Activated CD4-positive, alpha-beta T cell treated with anti-CD3 and anti-CD28 coated beads for 24 hours (primary cell): Measurements from ENCODE around the gene KYNU.
"Not testable (repeated sequence)": the region's sequence is repeated elsewhere in the genome, so short reads cannot be mapped to it uniquely, and the experiment has no call there.

Source experiments
- DNase-seq, 2 donors: peaks; one replicate each; pipeline ENCODE4 v3.0.0-alpha.2; 2020; ENCODE audit warnings: low read depth in 2 of 2

KYNU gene

DNA sequence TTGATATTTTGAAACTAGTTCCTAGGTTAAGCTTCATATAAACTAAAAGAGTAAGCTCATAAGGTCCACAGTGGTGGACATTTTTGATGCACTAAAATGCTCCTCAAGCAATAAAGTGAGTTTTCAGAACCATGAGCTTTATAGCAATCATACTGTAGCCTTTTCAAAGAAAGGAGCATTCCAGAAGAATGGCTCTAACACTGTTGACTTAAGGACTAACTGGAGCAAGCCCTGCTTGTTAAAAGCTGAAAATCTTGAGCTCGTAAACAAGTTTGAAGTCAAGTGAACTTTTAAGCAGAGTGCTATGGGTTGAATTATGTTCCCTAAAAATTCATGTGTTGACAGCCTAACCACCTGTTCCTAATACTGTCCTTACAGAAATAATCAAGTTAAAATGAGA lies 38.0 kb downstream of the KYNU start:
- DNase-seq, result no peak

DNA sequence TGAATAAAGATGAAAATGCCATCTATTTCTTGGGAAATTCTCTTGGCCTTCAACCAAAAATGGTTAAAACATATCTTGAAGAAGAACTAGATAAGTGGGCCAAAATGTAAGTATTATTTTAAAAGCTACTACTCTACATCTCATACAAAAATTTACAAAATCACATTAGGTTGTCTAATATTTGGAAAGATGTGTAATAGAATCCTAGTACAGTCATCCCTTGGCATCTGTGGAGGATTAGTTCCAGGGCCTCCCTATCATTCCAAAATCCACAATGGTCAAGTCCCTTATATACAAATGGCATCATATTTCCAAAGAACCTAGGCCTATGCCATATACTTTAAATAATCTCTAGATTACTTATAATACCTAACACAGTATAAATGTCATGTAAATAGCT lies 41.2 kb downstream of the KYNU start:
- DNase-seq, result no peak

DNA sequence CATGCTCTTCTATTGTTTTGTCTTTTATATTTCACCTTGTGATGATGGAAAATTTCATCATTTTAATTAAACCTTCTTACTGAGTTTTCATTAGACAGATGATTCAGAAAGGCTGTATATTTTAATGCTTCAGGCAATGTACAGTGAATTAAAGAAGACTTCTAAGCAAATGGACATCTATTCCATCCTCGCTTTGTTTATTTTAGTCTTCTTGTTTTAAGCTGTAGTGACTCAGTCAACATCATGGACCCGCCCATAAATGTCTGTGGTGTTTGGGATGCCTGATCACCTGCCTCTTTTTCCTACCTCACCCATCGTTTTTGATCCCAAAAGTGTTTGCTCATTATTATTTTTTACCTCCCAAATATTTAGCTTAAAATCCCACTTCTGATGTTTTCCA lies 43.1 kb downstream of the KYNU start:
- DNase-seq, result no peak

DNA sequence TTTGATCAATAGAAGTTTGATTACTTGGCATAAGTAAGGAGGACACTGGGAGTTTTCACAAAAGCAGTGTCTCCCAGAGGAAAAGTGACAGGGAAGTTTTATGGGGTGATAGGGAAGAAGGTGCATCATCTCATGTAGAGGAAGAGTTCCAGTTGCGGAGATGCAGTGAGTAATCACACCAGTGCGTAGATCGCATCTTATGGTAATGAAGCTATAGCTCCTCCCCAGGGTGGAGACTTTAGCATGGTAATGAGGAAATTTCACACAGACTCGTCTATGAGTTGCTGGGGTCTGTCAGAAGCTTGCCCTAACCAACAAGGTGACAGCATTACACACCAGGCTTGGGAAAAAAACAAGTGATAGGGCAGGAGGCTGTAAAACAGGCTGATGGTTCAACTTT lies 49.0 kb downstream of the KYNU start:
- DNase-seq, result no peak

DNA sequence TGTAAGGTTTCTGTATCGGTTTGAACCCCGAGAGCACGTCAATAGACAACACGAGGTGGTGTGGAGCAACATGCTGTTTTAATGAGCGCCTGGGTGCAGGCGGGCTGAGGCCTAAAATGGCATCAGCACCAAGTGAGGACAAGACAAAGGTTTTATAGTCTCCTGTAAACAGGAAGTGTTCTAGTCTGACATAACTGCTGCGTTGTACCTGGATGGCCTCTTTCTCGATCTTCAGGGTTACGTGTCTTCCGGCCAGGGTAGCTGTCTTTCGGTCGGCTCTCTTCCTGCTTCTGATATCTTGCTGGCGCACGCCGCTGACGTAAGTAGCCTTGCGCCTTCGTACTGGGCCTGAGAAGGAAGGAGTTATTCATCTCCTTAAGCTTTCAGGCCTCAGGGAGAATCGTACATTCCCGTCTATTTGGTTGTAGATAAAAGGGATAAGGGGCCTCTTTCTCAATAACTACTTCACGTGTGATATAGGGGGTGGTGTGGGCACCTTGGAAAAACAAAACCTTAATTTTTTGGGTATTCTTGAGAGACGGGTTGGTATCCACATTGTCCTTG lies 53.5 kb downstream of the KYNU start:
- DNase-seq, result no peak

DNA sequence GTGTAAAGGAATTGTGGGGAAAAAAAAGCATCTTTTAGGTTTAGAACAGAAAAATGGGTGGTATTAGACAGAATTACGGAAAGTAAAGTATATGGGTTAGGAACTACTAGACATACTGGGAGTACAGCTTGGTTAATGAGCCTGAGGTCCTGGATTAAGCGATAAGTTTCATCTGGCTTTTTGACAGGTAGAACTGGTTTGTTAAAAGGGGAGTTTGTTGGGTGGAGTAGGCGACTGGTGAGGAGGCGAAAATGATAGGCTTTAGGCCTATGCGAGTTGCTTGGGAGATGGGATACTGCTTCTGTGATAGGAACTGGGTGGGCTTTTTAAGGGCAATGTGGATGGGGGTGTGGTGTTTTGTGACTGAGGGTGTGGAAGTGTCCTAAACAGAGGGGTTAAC lies 56.5 kb downstream of the KYNU start:
- DNase-seq, result no peak

DNA sequence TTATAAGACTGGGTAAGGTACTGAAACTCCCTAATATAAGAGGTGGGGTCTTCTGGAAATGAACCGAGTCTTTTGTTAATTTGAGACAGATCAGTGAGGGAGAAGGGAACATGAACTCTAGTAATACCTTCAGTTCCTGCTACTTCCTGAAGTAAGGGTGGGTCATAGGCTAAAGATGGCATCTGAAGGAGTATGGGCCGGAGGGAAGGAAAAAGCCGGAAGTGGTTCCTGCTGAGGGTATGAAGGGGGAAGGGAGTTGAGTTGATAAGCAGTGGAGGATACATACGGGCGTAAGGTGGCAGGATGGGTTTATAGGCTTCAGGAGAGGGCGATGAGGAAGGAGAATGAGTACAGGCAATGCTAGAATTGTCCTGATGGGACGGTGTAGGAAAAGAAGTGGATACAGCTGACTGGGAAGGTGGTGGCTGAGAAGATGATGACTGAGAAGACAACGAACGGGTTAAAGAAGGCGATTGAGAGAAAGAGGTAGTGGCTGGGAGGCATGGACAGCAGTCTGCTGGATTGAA lies 58.2 kb downstream of the KYNU start:
- no peak for DNase-seq

DNA sequence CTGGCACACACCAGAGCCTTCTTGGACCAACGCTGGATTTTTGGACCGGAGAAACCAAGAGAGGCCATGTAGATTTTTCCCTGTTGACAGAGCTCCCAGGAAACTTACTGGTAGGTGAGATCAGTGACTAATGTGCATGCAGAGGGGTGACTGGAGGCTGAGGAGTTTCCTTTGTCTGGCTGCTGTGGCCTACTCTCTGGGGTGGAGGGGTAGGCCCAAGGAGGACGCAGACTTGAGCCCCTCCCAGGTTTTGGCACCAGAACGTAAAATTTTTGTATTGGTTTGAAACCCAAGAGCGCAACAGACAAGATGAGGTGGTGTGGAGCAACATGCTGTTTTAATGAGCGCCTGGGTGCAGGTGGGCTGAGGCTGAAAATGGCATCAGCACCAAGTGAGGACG lies 59.2 kb downstream of the KYNU start:
- DNase-seq, result no peak

DNA sequence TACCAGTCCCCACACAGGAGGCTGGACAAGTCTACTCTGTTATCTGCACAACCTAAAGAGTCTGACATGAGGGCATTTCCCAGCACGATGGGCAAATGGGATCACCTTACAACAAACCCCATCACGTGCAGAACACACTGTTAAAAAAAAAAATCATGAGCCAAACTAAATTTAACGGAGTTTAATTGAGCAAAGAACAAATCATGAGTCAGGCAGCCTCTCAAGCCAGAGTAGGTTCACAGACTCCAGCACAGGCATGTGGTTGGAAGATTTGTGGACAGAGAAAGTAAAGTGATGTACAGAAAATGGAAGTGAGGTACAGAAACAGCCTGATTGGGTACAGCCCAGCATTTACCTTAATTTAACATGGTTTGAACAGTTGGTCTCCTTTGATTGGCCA lies 59.9 kb downstream of the KYNU start:
- no peak for DNase-seq

DNA sequence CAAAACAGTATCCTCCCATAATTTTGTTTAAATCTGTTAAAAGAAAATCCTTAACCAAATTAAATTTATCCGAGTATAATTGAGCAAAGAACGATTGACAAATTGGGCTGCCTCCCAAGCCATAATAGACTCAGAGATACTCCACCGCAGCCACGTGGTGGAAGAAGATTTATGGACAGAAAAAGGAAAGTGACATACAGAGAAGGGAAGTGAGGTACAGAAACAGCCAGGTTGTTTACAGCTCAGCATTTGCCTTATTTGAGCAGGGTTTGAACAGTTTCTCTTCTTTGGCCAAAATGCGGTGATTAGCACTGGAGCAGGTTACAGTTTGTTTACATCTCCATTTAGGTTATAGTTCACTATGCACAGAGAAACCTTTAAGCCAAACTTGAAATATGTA lies 60.8 kb downstream of the KYNU start:
- no peak for DNase-seq

DNA sequence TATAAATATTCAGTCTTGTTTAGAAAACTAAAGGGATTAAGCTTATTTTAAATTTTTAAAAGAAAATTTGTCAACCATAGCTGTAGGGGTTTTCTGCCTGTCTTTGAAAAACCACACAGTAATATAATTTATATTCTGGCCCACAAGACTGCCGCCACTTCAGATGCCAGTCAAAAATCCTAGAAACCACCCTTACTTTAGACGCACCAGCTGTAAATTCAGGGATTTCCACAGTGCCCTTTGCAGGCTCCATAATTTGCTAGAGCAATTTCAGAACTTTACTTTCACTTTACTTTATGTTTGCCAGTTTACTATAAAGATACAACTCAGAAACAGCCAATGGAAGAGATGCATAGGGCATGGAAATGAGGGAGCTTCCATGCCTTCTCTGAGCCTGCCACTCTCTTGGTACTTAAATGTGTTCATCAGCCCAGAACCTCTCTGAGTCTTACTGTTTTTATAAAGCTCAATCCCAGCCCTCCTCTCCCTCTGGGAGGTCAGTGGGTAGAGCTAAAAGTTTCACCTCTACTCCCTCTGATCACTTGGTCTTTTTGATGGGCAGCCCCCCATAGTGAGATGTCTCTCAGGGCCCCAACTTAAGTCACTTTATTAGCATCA lies 63.3 kb downstream of the KYNU start:
- DNase-seq, result no peak

DNA sequence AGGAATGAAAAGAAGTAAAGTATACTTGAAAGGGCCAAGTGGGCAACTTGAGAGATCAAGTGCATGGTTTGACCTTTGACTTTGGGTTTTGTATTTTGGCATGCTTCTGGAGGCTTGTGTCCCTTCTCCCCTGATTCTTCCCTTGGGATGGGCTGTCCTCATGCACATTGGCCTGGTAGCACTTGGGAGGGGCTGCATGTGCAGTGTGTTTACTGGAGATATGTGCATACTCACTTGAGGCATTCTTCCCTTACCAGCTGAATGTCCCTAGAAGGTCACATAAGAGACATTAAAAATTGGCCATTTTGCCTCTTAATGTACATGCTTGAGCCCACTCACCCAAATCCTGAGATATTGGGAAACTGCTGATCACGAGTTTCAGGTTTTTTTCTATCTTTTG lies 65.2 kb downstream of the KYNU start:
- DNase-seq, result no peak

DNA sequence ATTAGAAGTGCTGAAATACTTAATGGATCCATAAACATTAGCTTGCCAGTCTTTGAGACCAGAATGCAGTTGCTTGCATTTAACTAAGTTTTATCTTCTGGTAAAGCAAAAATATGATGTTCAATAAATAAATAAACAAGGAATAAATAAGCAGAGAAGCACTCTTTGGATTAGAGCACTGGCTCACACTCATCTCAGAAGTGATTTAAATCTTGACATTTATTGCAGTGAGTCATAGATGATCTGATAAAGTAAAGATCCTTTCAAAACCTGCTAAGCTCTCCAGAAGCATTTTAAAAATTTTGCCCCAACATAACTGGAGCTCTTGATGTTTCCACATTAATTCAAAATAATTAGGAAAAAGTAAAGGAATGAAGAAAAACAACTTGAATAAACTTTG lies 66.8 kb downstream of the KYNU start:
- DNase-seq, result no peak

DNA sequence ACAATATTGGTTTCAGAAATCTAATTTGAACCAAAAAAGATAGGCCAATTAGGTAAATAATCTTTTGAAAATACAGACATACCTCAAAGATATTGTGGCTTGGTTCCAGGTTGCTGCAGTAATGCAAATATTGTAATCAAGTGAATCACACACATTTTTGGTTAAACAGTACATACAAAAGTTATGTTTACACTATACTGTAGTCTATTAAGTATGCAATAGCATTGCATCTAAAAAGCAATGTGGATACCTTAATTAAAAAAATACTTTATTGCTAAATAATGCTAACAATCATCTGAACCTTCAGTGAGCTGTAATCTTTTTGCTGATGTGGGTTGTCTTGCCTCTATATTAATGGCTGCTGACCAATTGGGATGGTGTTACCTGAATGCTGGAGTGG lies 67.3 kb downstream of the KYNU start:
- DNase-seq, result no peak

DNA sequence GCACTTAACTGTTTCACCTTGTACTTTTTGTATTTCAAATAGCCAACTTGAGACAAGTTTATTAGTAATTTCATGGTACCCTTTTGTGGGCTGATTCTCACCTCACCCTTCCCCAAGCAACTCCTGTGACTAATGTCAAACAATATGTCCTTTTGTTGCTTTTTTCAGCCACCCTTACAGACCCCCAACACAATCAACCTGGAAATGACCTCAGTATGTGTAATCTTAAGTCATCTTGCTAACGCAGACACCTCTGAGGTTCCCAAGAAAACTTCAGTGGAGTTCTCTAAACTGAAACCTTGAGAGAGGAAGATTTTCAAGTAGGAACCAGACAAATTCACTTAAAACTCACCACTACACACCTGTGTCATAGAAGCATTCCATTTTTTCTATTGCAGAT lies 69.5 kb downstream of the KYNU start:
- DNase-seq, result no peak

DNA sequence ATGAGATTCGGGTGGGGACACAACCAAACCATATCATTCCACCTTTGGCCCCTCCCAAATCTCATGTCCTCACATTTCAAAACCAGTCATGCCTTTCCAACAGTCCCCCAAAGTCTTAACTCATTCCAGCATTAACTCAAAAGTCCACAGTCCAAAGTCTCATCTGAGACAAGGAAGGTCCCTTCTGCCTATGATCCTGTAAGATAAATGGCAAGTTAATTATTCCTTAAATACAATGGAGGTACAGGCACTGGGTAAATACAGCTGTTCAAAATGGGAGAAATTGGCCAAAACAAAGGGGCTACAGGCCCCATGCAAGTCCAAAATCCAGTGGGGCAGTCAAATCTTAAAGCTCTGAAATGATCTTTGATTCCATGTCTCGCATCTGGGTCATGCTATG lies 71.3 kb downstream of the KYNU start:
- DNase-seq, result not testable (repeated sequence)

DNA sequence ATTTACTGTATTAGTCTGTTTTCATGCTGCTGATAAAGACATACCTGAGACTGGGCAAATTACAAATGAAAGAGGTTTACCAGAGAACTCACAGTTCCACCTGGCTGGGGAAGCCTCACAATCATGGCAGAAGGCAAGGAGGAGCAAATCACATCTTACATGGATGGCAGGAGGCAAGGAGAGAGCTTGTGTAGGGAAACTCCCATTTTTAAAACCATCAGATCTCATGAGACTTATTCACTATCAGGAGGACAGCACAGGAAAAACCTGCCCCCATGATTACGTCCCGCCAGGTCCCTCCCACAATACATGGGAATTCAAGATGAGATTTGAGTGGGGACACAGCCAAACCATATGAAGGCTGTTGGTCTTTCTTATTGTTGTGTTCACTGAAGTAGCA lies 72.9 kb downstream of the KYNU start:
- DNase-seq, result not testable (repeated sequence)

DNA sequence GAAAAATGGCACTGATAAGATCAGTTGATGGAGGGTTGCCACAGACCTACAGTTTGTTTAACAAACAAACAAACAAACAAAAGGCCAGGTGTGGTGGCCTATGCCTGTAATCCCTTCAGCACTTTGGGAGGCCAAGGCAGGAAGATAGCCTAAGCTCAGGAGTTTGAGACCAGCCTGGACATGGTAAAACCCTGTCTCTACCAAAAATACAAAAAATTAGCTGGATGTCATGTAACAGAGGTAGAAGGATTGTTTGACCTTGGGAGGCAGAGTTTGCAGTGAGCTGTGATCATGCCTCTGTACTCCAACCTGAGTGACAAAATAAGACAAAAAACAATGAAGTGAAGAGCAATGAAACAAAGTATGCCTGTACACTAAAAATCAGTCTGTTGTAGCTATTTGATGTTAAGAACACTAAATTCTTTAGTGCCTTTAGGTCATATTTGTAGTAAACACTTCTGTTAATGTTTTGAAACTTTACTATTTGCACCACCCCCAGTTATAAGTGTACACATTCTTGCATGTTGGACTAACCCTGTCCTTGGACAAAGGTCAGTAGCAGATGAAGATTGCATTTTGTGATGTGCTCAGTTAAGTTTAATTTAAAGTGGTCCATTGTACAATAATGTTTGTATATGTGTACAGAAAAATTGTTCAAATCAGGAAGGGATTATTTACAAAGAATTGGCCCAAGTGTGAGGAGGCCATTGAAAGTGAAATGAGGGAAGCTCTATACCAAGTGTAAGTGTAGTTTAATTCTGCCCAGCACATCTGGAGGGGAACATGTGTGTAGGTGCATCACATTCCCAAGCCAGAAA lies 73.9 kb downstream of the KYNU start:
- DNase-seq, result no peak

DNA sequence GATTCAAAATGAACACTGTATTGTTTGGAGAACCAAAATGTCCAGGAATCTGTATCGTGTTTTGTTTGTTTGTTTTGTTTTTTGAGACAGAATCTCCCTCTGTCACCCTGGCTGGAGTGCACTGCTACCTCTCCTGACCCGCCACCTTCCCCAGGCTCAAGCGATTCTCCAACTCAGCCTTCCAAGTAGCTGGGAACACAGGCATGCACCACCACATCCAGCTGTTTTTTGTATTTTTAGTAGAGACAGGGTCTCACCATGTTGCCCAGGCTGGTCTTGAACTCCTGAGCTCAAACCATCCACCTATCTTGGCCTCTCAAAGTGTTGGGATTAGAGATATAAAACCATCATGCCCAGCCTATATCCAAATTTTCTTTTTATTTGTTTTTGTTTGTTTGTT lies 74.6 kb downstream of the KYNU start:
- DNase-seq, result no peak

DNA sequence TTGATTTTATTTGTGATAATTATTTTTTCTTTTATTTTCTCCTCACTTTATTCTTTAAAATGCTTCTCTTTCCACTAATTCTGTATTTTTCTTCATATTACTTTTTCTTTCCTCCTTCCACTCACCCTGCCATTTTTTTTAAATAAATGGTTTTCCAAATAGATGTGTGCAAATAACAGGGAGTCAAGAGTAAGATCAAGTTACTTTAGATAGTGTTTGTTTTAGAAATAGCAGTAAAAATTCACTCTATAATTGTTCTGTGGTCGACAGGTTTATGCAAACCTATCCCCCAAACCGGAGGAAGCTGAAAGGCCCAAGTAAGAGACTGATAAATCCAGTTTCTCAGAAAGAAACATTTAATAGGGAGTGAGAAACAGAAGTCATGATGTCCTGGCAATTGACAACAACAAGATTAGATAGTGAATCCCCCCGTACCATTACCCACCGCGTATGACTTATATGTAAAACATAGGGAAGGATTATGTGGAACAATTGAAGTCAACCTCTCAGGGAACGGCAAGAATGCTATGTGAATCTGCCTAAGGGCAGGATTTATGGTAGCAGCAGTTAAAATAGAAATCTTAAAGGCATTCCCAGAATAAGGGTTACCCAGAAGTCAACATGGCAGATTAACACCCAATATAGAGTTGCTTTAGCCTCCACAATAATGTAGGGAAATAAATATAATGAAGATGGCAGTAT lies 75.5 kb downstream of the KYNU start:
- no peak for DNase-seq

DNA sequence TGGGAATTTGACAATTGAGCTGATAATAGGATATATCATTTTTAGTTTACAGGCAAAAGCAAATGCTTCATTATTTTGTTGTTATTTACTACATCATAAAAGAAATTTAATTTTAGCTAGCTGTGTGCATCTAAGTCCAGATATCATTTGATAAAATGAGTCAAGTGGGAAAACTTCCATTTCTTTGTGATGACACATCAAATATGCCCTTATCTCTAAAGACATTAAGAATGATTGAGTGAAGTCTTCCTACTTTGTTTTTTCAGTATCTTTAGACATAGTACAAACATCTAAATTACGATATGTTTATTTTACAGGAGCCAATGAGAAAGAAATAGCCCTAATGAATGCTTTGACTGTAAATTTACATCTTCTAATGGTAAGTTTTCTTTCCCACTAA lies 77.0 kb downstream of the KYNU start:
- no peak for DNase-seq

DNA sequence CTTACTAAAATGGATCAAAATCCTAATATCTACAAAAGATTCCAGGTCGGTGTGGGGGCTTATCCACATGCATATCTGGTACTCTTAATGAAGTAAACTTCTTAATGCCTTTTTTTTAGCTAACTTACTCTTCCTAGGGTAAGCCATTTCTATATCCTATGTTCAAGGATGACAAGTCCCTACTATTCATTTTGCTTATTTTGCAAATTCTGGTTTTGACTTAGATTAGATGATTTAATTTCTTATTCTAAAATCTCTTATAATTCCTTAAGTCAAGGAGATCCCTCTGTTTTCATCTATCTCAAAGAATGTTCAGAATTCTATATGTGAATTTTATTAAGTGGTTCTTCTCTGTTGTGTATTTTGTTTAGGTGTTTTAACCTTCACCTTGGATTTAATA lies 79.7 kb downstream of the KYNU start:
- no peak for DNase-seq

DNA sequence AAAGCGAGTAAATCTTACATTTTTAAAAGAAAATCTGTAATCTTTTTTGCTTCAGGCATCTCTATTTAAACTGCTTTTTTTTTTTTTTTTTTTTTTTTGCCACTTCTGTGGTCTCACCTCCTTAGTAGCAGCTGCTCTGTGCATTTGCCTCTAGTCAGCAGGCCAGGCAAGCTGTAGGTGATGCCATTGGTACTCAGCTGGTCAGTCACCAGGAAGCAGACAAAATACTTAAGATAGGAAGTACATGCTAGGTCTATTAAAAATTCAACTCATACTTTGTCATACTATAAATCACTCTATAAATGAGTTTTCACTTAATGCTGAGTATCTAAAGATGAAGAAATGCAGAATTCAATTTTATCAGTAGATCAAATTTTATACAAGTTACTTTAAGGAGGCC lies 83.7 kb downstream of the KYNU start:
- DNase-seq, result no peak
